Liver (tissue), 9 donors: ENCODE results near the gene TNFSF8. TPM values are rescaled to one million over a fixed set of nuclear protein-coding genes. Genes with fewer than 3 reads are reported as not detected.

Source experiments
- DNase-seq: peaks from one replicate; pipeline ENCODE4 v3.0.0-alpha.2; 2017; ENCODE audit warnings: low spot score
- H3K27ac ChIP-seq, 2 donors: one replicate each; pipeline ENCODE4 v1.7.0; 2013; ENCODE audit warnings: inconsistent platforms in 2 of 2, low read length in 2 of 2, control low read depth in 1 of 2, low read depth in 1 of 2, mild to moderate bottlenecking in 1 of 2
- H3K27me3 ChIP-seq, 4 donors: one replicate each; pipeline versions ENCODE4 v1.6.1 to v1.7.0; 2013; ENCODE audit warnings: low read length in 3 of 4, inconsistent platforms in 1 of 4, mild to moderate bottlenecking in 1 of 4, moderate library complexity in 1 of 4; ENCODE audit not compliant: control insufficient read depth in 4 of 4, insufficient read depth in 4 of 4
- H3K36me3 ChIP-seq, 4 donors: one replicate each; pipeline versions ENCODE4 v1.6.1 to v1.7.0; 2013; ENCODE audit warnings: low read length in 3 of 4, mild to moderate bottlenecking in 3 of 4, low read depth in 1 of 4, moderate library complexity in 1 of 4; ENCODE audit not compliant: control insufficient read depth in 4 of 4, insufficient read depth in 3 of 4
- H3K4me1 ChIP-seq, 4 donors: one replicate each; pipeline versions ENCODE4 v1.6.1 to v1.7.0; 2013; ENCODE audit warnings: low read length in 3 of 4, mild to moderate bottlenecking in 3 of 4, moderate library complexity in 1 of 4; ENCODE audit not compliant: control insufficient read depth in 4 of 4, insufficient read depth in 4 of 4
- H3K4me3 ChIP-seq, 3 donors: one replicate each; pipeline versions ENCODE4 v1.6.1 to v1.7.0; 2013; ENCODE audit warnings: low read length in 3 of 3, control low read depth in 1 of 3, low read depth in 1 of 3, mild to moderate bottlenecking in 1 of 3
- H3K9ac ChIP-seq, 2 donors: one replicate each; pipeline ENCODE4 v1.7.0; 2013; ENCODE audit warnings: low read length in 2 of 2, mild to moderate bottlenecking in 2 of 2, moderate library complexity in 2 of 2, control low read depth in 1 of 2, low read depth in 1 of 2
- H3K9me3 ChIP-seq, 4 donors: one replicate each; pipeline versions ENCODE4 v1.6.1 to v1.7.0; 2013; ENCODE audit warnings: low read length in 3 of 4; ENCODE audit not compliant: control insufficient read depth in 4 of 4
- EGR1 ChIP-seq, 2 donors: IDR thresholded peaks; 2 replicates each; pipeline ENCODE4 v1.6.1; 2016 to 2018; ENCODE audit warnings: antibody characterized with exemption in 2 of 2, low read depth in 2 of 2
- FOXA1 ChIP-seq: IDR thresholded peaks from 2 replicates; pipeline ENCODE4 v1.6.1; 2016; ENCODE audit warnings: antibody characterized with exemption
- JUND ChIP-seq, 2 donors: IDR thresholded peaks; 2 replicates each; pipeline ENCODE4 v1.6.1; 2016; ENCODE audit warnings: antibody characterized with exemption in 2 of 2
- RAD21 ChIP-seq, 2 donors: IDR thresholded peaks; 2 replicates each; pipeline ENCODE4 v1.6.1; 2016; ENCODE audit warnings: antibody characterized with exemption in 2 of 2, mild to moderate bottlenecking in 2 of 2
- REST ChIP-seq: IDR thresholded peaks from 2 replicates; pipeline ENCODE4 v1.6.1; 2016; ENCODE audit warnings: antibody characterized with exemption, mild to moderate bottlenecking
- RXRA ChIP-seq, 2 donors: IDR thresholded peaks; 2 replicates each; pipeline ENCODE4 v1.6.1; 2017 to 2018; ENCODE audit warnings: antibody characterized with exemption in 2 of 2, mild to moderate bottlenecking in 1 of 2
- ZBTB33 ChIP-seq: IDR thresholded peaks from 2 replicates; pipeline ENCODE4 v1.6.1; 2016; ENCODE audit warnings: antibody characterized with exemption
- WGBS: extraction: QIAGEN DNeasy Blood & Tissue Kit; methylation state at CpG from one replicate; pipeline ENCODE4 v1.1.7; 2013; 5-methylcytosine and 5-hydroxymethylcytosine counted together
- polyA plus RNA-seq, 2 donors: library from polyadenylated mRNA; stranded (reverse) in 1 of 2; unstranded in 1 of 2; fragments of 200-250 nt in 1 of 2; fragments of >200 nt in 1 of 2; fragmentation: Nextera tagmentation in 1 of 2; extraction: Ambion mirVana in 1 of 2; gene quantifications; one replicate each; pipeline versions ENCODE4 v1.2.1 to v1.2.3, GENCODE V29; 2013 to 2015
- total RNA-seq, 2 donors: library from RNA; depleted of rRNA; stranded (reverse); fragments of >200 nt; gene quantifications; one replicate each; pipeline ENCODE4 v1.2.3, GENCODE V29; 2014
- TF ChIP-seq, protein P1 (sequence below): fragments of 150-350 bp; IDR thresholded peaks from 2 replicates; pipeline ENCODE4 v1.5.1; 2017; ENCODE audit warnings: improper control_type of control experiment, low read depth, low read length; ENCODE audit not compliant: missing input control
- TF ChIP-seq, protein P2 (sequence below): IDR thresholded peaks from 2 replicates; pipeline ENCODE4 v1.6.1; 2016; ENCODE audit warnings: antibody characterized with exemption
- donor health status: healthy.
- donor health status: healthy.
- donor health status: healthy.
- donor health status: healthy.
- donor health status: healthy.

TNFSF8 gene
- total and polyA plus RNA-seq, 4 donors = 0.28 to 1.4 (median 0.51) TPM

GRCh38 chr9:114883709-114884108 lies 46.7 kb downstream of the TNFSF8 start:
- Histone ChIP-seq H3K4me1 (peaks cover 8 to 25% (median 16%) of the 10 kb centered on the region in 4 donors), H3K4me3 (no peak overlapping the region), H3K9me3 (no peaks in the 10 kb centered on the region), H3K36me3 (no peaks in the 10 kb centered on the region), H3K27me3 (no peaks in the 10 kb centered on the region), H3K9ac (no peak overlapping the region), H3K27ac (no peak overlapping the region)
- TF ChIP-seq, protein P1, sequence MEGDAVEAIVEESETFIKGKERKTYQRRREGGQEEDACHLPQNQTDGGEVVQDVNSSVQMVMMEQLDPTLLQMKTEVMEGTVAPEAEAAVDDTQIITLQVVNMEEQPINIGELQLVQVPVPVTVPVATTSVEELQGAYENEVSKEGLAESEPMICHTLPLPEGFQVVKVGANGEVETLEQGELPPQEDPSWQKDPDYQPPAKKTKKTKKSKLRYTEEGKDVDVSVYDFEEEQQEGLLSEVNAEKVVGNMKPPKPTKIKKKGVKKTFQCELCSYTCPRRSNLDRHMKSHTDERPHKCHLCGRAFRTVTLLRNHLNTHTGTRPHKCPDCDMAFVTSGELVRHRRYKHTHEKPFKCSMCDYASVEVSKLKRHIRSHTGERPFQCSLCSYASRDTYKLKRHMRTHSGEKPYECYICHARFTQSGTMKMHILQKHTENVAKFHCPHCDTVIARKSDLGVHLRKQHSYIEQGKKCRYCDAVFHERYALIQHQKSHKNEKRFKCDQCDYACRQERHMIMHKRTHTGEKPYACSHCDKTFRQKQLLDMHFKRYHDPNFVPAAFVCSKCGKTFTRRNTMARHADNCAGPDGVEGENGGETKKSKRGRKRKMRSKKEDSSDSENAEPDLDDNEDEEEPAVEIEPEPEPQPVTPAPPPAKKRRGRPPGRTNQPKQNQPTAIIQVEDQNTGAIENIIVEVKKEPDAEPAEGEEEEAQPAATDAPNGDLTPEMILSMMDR = no peak
- no peak for DNase-seq
- 27% methylated on average over 1 of the region's 1 CpG for WGBS

DNA sequence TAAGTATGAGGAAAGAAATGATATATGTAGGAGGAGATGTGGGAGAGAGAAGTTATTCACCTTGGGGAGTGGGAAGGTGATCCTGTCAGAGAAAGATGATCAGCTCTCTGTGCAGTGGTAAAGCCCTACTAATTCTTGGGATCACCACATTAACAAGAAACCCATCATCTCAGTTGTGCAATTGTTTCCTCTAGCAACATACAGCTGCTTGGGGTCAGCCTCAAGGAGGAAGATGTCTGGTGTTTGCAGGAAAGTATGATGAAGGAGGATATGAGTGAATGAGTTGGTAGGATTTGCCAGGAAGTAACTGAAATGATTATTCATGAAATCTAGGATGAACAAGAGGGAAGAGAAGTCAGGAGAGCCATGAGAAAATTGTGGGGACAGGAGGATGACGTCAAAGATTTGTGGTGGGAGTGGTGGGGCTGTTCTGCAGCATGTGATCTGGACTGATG lies 50.1 kb downstream of the TNFSF8 start:
- no peak for DNase-seq
- TF ChIP-seq ZBTB33 (no peak), REST (no peak), RXRA (IDR thresholded peaks at IDR 0.05) (no peak), RAD21 (IDR thresholded peaks at IDR 0.05) (no peak), EGR1 (IDR thresholded peaks at IDR 0.05; ENCODE audit: low read depth in 2 of 2) (no peak), JUND (IDR thresholded peaks at IDR 0.05) (no peak), FOXA1 (no peak)
- TF ChIP-seq, protein P2, sequence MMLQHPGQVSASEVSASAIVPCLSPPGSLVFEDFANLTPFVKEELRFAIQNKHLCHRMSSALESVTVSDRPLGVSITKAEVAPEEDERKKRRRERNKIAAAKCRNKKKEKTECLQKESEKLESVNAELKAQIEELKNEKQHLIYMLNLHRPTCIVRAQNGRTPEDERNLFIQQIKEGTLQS = no peak
- H3K27ac ChIP-seq = no peak overlapping the region
- H3K27me3 ChIP-seq = no peaks in the 10 kb centered on the region
- no peak overlapping the region for H3K9ac ChIP-seq
- H3K9me3 ChIP-seq = no peaks in the 10 kb centered on the region
- H3K4me1 ChIP-seq = peaks cover 0 to 8% (median 2%) of the 10 kb centered on the region in 4 donors
- WGBS = 83% methylated on average over 1 of the region's 1 CpG
- no peak overlapping the region for H3K4me3 ChIP-seq
- no peaks in the 10 kb centered on the region for H3K36me3 ChIP-seq
